Heart left ventricle (tissue), 13 donors: Measurements from ENCODE around the gene CCDC127.

ENCODE experiments used
- CTCF ChIP-seq, 12 donors: fragments of 200-600 bp; sonication (generic) in 4 of 12; IDR thresholded peaks; one replicate each; pipeline versions ENCODE4 v1.5.0 to v1.8.0; 2018 to 2022; ENCODE audit warnings: antibody characterized with exemption in 12 of 12, mild to moderate bottlenecking in 5 of 12
- POLR2A ChIP-seq, 2 donors: fragments of 450-650 bp; IDR thresholded peaks; one replicate each; pipeline ENCODE4 v1.6.1; 2017; ENCODE audit warnings: antibody characterized with exemption in 2 of 2, mild to moderate bottlenecking in 2 of 2, moderate library complexity in 2 of 2
- donor health status: ischemic (EF 13 %, LVEDD 7.1; RV severe dilation, severe dysfunction).
- donor health status: DM: no; HTN: yes; CAD: no.
- donor health status: DM: no; HTN: no; CAD: no.
- donor health status: ischemic (EF 25% LVEDD 6.9; RV normal size, moderate dysfunction).
- donor health status: ischemic (EF 25% LVEDD 5.7; RV mildly dilated, moderate dysfunction).
- donor health status: ischemic (EF 35%, LVEDD 5.7; RV mildly dilated, moderate dysfunction).
- donor health status: nonischemic (EF 11% LVEDD 7.7; RV severe dilation, severe dysfunction).
- donor health status: DM: yes; HTN: yes; CAD: no.
- donor health status: PGD.
- donor health status: ischemic (EF 29% LVEDD 5.4; RV normal size, mild dysfunction).
- donor health status: nonischemic (EF 23%, LVEDD 6.1; RV moderate dilation, normal function).

- TF ChIP-seq CTCF (IDR thresholded peaks at IDR 0.05) (no peak), POLR2A (IDR thresholded peaks at IDR 0.05) (no peak)
Measured at GRCh38 chr5:231661-232060, 13.7 kb upstream of the CCDC127 start.
